ENCODE measurements around the gene FLOT1.
A peak's percentile ranks its signal among the peaks of the same experiment; 100 is the strongest.

Gene FLOT1, protein sequence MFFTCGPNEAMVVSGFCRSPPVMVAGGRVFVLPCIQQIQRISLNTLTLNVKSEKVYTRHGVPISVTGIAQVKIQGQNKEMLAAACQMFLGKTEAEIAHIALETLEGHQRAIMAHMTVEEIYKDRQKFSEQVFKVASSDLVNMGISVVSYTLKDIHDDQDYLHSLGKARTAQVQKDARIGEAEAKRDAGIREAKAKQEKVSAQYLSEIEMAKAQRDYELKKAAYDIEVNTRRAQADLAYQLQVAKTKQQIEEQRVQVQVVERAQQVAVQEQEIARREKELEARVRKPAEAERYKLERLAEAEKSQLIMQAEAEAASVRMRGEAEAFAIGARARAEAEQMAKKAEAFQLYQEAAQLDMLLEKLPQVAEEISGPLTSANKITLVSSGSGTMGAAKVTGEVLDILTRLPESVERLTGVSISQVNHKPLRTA

DNA sequence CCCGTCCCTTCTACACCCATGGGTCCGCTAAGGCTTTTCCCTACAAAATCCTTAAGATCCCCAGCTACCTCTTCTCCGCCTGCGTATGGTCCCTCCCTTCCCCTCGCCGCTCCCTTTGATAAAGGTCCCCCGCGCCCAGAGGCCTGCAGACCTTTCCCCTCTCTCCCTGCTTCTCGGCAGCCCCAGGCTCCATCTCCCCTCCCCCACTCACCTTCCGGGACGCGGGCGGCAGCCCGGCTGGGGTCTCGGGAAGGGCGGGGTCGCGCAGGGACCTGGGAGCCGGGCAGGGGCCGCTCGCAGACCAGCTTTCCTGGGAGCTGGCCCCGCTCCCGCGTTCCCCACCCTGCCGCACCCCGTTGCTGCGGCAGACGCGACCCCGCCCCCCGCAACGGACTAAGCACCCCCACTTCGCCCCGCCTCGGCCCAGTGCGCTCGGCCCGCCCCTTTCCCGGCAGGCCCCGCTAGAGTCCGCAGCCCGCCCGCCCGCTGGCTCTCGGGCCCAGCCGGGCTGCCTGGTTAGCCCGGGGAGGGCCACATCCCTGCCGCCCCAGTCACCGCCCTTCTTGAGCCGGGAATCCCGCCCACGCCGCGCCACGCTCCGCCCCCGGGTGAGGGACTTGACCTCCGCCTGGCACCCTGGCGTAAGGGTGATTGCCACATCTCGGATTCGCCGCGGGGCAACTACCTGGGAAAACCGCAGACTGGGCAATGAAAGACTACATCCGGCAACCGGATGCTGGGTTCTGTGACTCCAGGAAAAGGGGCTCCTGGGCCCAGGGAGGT lies at the start of gene FLOT1:
FLOT1 (minus strand) TSS at position 372 of the 783 bp plus-strand sequence. CDS start 498 bp downstream, outside the sequence.
- peak; percentile 89 for DNase-seq

DNA sequence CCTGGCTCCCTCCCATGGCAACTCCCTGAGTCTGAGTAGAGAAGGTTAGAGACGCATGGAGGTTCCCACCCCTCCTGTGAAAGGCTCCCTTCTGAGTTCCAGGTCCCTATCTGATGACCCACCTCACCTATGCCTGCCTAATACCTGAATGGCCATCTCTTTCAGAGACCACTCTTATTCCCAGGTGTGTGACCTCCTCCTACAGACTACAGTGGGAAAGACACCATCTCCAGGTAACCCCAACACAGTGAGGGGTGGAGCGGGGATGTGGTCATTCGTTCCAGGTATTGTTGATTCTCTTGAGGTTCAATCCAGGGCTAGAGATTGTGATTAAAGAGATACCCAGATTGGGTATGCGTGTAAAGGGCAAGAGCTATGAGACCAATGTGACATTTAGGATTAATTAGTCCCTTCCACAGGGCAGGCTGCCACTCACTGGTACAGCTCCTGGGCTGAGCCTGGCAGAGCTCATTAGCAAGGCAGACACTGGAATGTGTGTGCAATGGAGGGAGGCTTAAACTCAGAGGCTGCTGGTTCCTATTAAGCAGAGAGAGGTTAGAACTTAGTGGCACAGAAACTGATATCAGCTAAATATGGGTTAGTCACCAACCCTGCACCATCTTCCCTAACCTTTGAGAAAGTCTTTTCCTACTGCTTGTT lies 48.4 kb upstream of the FLOT1 start:
- DNase-seq, result no peak

DNA sequence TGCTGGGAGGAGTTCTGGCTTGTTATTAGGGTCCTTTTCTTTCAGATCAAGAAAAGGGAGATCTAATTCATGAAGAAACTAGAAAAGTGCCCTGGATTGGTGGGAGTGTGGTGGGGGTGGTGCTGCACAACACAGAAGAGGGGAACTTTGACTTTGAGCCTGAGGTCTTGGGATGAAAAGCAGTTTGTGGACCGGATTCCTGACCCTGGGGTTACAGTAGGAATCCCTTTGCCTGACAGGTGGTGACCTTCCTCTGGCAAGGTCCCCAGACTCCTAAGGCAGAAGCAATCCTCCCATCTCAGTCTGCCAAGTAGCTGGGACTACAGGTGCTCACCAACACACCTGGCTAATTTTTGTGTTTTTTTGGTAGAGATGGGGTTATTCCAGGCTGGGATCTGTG lies 47.1 kb upstream of the FLOT1 start:
- DNase-seq, result no peak

DNA sequence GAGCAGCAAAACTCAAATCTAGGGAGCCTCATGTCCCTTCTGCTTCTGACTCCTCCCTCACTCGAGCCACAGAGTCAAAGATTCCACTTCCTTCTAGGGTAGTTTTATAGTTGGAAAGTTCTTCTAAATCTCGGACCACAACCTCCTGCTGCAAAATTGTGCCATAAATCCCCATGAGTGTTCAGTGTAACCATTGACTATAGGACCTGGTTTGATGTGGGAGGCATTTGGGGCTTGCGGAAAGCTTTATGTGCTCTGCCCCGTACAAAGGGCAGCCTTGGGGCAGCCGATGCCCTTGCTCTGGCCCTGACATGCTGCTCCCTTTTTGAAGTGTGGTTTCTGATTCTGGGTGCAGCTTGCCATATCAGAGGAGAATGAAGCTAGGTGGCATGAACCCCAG lies 45.5 kb upstream of the FLOT1 start:
- no peak for DNase-seq

DNA sequence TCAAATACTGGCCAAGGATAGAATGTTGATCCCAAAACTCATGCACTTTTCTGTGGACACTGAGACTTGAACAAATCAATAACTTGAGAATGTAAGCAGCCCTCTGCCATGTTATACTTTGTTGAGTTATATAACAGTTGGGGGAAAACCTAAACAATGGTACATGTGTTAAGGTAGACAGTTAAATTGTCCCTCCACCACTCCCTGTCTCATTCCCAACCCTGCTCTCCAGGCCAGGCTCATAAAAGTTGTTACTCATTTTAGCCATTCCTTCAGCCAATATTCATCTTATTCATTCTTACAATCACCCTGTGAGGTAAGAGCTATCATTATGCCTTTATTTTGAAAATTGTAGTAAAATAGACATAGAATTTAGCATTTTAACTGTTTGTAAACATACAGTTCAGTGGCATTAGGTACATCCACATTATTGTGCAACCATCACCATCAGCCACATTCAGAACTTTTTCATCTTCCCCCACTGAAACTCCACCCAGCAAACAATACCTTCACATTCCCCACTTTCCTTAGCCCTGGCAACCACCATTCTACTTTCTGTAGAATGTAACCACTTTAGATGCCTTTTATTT lies 40.0 kb upstream of the FLOT1 start:
- DNase-seq, result no peak

DNA sequence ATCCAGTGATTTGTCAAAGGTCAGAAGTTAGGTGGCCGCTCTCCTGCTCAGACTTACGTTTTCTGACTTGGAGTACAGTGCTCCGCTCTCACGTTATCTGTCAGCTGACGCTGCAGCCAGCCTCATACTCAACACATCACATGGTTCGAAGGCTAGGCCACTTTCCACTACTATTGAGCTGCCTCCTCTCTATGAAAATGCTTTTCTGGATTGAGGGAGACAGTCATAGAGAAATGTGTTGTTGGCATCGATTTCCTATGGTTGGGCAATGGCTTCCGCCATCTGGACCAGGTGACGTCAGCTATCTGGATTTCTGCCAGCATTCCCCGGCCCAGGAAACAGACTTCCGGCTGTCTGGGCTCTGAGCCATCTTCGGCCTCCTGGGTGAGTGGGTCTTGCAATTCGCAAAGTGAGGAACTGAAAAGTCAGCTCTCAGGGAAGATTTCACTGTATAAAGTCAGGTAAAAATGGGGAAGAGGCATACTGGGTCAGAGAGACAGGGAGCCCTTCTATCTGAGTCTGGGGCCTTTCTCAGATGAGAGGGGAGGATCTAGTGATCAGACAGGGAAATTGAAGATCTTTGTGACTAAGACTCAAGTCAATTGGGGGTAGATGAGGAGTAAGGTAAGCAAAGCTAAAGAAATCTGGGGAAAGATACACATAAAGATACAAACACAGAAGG lies 39.4 kb upstream of the FLOT1 start:
- no peak for DNase-seq

DNA sequence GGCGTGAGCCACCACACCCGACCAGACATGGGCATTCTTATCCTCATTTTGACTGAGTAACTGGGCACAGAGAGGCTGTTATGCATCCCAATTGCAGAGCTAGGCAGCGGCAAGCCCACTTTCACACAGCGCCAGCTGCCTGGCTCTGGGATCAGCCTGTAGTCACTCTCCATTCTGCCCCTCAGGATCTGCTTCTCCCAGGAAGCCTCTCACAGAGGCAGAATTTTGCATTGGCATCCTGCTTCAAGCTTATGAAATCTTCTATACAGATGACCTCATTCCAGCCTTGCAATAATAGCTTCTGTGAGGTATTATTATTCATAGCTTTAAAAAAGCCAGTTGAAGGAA lies 38.9 kb upstream of the FLOT1 start:
- no peak for DNase-seq

DNA sequence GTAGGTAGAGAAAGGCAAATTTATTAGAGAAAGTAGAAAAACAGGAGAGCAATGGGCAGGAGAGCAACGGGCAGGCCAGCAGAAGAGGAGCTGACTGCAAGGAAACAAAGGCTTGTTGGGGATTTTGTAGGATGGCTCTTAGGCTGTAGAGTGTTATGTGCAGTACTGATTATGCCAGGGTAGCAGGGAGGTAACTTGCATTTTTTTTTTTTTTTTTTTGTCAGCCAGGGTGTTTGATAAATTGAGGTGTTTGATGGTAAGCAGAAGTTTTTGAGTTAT lies 38.1 kb upstream of the FLOT1 start:
- no peak for DNase-seq

DNA sequence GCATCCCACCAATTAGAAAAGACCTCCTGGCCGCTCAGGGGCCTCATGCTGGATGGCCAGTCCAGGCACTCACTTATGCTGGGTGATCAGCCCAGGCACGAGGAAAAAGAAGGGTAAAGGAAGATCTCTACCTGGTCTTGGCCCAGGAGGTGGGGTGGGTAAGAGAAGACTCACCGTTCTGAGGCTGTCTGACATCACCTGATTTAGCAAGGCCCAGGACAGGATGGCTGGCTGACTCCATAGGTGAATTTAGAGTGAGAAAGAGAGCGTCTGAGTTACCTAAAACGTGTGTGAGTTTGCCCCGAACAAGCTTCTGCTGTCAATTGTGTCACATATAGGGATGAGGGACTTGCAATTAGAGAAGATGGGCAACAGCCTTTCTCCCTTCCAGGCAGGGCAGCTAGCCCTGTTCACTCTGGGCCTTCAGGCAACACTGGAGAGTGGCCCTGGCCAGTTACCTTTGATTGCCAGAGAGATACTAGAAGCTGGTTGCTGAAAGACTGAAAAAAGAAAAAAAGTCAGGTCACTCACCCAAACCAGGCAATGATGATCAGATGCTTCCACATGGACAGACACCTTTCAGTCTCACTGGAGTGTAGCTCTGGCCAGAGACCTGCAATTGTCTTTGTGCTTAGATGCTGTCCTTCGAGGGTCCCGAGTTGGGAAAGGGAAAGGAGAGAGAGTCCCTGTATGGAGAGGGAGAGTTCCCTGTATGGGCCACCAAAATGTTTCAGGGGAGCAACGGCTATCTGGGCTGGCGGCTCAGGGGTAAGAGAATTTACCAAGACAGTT lies 37.6 kb upstream of the FLOT1 start:
- no peak for DNase-seq

DNA sequence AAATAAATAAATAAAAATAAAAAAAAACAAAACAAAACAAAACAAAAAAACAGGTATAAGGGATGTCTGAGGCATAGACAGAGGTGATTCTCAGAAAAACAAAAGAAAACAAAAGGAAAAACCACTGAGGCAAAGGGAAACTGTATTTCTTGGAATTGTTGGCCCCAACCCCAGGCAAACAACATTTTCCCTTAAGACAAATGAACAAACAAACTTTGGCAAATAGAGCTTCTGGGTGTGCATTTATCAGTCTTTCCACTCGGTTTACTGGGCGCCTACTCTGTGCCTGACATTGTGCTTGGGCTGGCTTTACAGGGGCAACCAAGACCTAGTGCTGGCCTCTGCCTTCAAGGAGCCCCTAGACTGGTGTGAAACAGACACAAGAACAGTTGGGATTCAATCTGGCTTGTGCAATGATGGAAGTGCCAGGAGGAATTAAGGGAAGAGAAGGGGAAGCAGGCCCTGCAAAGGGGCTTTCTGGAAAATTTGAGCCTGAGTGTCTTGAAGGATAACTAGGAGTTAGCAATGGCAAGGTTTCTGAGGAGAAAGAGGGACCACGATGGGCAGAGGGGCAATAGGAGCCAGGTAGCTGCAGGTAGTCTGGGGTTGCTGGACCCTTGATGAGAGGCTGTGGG lies 35.6 kb upstream of the FLOT1 start:
- DNase-seq, result no peak

DNA sequence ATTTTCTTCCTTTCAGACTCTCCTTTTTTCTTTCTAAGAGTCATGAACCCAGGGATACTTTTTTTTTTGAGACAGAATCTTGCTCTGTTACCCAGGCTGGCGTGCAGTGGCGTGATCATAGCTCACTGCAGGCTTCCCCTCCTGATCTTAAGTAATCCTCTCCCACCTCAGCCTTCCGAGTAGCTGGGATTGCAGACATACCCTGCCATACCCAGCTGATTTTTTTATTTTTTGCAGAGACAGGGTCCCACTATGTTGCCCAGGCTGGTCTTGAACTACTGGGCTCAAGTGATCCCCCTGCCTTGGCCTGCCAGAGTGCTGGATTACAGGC lies 34.6 kb upstream of the FLOT1 start:
- no peak for DNase-seq

DNA sequence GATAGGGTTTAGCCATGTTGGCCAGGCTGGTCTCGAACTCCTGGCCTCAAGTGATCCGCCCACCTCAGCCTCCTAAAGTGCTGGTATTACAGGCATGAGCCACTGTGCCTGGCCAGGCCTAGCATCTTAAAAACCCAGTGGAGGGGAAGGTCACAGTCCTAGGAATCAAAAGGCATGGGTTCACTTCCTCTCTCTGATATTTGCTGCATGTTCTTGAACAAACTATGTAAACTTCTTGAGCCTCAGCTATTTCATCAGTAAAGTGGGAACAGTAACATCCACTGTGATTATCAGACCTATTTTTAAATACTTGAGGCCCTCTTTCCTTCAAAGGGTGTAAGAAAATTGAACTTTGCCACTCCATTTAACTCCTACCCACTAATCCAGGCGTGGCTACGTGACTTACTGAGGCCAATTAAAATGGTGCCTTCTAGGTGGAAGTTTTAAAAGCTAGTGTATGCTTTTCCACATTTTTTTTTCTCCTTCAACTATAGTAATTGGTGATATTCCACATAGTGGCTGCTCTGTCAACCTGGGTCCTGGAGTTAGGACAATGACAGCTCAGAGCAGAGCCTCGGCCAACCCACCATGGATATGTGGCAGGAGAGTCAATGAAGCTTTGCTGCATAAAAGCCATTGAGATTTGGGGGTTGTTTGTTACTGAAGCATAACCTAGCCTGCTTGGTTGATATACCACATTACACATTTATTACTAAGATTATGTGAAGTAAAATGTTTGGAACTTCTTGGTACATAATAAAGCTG lies 34.1 kb upstream of the FLOT1 start:
- no peak for DNase-seq

DNA sequence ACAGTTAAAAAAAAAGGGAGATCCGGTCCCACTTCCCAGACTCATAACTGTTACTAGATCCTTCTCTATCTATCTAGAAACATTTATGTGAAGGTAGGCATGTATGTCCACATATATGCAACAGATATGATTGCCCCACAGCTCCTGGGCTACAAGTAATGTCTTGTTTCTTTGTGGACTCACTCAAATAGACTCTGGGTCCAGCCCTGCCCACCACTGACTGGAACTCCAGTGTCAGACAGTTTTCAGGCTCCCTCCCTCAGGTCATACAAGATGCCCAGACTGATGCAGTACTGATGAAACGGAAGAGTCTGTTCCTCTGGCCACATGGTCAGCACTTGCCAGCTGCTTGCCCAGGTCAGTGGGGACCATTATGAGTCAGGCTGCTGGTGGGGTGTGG lies 32.6 kb upstream of the FLOT1 start:
- DNase-seq, result no peak

DNA sequence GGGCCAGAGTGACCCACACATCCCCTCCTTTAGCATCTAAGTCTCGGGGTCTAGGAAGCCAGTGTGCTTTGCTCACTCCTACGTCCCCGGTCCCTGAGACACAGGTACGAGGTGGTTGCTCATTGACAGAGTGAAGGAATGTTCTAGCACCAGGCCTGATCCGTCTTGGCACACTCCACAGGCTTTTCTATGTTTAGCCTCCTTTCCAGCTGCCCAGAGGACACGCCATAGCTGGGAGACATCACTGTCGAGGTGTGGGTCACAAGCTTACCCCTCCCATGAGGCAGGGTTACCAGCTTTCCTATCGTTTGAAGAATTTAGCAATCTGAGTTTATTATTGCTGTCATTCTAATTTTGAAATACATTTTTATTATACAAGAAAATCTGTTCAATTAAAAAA lies 32.2 kb upstream of the FLOT1 start:
- no peak for DNase-seq

DNA sequence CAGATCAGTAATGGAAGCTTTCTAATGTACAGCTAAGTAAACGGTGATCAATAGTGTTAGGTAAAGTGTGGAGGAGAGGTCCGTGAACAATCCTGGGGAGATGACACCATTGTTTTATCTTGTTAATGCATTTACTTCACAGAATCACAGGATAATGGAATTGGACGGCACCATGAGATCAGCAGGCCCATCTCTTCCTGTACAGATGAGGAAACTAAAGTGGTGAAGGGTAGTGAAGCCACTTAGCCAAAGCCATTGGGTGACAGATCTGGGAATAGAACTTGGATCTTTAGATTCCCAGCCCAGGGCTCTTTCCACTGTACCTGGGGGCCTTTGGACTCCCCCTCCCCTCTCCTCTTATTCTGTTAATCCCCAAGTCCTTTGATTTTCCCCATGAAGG lies 28.1 kb upstream of the FLOT1 start:
- DNase-seq, result no peak

DNA sequence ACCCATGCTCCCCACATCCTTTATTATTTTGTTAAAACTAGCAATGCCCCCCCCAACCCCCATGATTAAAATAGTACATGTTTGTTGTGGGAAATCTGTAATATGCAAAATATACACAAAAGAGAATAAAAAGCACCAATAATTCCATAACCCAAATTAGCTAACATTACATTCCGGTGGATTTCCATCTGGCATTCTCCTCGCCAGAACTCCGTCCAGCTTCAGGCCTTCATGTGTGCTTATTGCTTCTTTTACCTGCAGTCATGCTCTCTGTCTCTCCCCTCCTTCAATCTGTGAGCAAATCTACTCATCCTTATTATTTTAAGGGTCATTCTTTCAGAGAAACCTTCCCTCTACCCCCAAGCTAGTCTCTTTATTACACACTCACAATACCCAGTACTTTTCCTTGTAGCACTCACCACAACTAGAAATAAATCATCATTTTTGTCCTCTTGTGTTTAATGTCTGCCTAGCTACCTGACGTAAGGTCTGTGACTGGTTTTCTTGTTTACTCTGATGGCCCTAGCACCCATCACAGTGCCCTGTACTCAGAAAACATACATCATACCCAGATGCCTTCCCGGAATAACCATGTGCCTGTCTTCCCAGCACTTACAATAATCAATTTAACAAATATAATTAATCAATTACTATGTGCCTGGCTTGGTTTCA lies 27.5 kb upstream of the FLOT1 start:
- DNase-seq, result no peak

DNA sequence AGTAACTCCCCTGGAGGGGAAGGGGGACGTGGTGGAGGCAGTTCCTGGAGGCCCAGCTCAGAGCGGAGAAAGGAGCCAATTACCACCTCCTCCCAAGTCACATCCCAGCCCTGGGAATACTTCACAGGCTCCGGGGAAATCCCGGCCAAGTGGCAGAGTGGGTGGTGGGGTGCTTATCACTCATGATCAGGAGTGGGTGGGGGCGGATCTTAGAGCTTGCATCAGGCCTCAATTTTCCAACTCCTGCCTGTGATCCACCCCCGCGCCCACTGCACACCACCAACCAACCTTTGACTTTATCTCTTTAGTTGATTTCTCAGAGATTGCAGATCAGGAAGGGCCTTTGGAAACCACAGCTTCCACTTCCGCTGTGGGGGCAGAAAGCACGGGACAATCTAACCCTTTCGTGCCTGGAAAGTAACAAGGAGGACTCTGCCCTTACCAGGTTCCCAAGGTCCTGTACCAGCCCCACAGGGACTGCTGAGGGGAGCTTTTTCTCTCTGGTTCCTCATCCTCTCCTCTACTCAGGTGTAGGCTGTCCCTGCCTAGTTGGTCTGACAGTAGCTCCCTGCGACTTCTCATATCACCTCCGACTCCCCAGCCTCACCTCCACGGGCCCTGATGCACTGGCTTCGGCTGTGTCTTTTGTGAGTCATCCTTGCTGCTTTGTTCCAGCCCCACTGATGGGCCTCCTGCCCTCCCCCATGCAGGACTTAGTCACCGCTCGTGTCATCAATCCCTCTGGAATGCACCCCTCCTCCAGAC lies 26.8 kb upstream of the FLOT1 start:
- DNase-seq, result peak; percentile 84

DNA sequence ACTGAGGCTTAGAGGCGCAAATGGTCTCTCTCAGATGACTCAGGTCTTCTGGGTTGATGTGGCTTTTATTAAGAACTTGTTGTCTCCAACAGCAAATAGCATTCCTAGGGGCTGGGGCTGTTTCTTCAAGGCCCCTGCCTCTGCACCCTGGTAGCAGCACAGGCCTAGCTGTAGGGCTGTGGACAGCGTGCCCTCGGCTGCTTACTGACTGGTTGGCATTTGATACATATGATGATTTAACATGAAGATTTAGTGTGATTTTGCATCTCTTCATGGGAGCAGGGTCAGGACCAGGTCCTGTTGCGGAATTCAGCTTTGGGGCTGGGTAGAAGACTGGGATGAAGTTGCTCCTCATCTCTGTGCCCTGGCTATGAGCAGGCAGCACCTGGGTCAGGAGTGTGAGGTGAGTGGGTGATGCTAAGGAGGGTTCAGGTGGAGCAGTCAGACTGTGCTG lies 26.2 kb upstream of the FLOT1 start:
- DNase-seq, result peak; percentile 29

DNA sequence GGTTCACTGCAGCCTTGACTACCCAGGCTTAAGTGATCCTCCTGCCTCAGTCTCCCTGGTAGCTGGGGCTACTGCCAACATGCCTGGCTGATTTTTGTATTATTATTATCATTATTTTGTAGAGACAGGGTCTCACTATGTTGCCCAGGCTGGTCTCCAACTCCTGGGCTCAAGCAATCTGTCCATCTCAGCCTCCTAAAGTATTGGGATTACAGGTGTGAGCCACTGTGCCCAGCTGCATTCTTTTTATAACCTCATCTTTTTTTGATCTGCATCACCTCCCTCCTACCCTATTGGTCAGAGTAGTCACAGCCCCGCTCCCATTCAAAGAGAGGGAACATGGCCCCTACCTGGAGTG lies 25.4 kb upstream of the FLOT1 start:
- no peak for DNase-seq

Data from stimulated activated naive CD4-positive, alpha-beta T cell treated with Interleukin-2 at 50 U/mL for 16 hours (primary cell).